K562 (cell line): ENCODE results near the gene GET4. TPM values are rescaled to one million over a fixed set of nuclear protein-coding genes. Genes with fewer than 3 reads are reported as not detected.
A peak's percentile ranks its signal among the peaks of the same experiment; 100 is the strongest.

Experiments used
- ATAC-seq: fragments of 200-7000 bp; cut with Tn5 transposase; 3 replicates; pipeline ENCODE4 v1.9.1; 2020; ENCODE audit warnings: moderate library complexity
- BruUV-seq: library from RNA; stranded (reverse); fragments of 400-500 nt; replicated peaks from 2 replicates; lab custom pipeline; 2021; lab: Mats Ljungman, UMichigan
- CTCF ChIA-PET: fragments of 300-600 bp; formaldehyde crosslinking; extraction: SDS; loops from one replicate; lab custom pipeline; 2021; ENCODE audit warnings: low intra/inter-chr PET ratio; lab: Yijun Ruan, JAX
- POLR2A ChIA-PET: fragments of 300-600, 350-650 bp; sonication (Branson Sonifier 250); formaldehyde crosslinking; extraction: SDS; loops from one replicate; lab custom pipeline; 2021; ENCODE audit warnings: antibody characterized with exemption, inconsistent platforms; lab: Yijun Ruan, JAX
- DNase-seq, 4 experiments: peaks; one replicate each; pipeline versions ENCODE4 v3.0.0 to v3.0.0-alpha.2; 2011 to 2018; ENCODE audit warnings: low spot score in 3 of 4, mixed read lengths in 3 of 4; ENCODE audit errors: extremely low read depth in 1 of 4
- FAIRE-seq: peaks from 2 replicates; lab custom pipeline; 2011; peaks lifted over from hg19 to GRCh38; lab: Jason Lieb, UNC
- H2AFZ ChIP-seq: 2 replicates; pipeline ENCODE4 v1.6.0; 2011; ENCODE audit warnings: low read depth, low read length, control low read depth, inconsistent platforms
- H3K27ac ChIP-seq: fragments of 200-600 bp; 3 replicates; pipeline ENCODE4 v1.8.0; 2011; ENCODE audit warnings: low read depth, mild to moderate bottlenecking, control low read depth, inconsistent platforms, low read length, moderate library complexity, mixed read lengths; ENCODE audit errors: extremely low read depth
- H3K27me3 ChIP-seq, 2 experiments: fragments of 300-600 bp in 1 of 2; 2 replicates in 1 of 2; 3 replicates in 1 of 2; pipeline versions ENCODE4 v1.6.0 to v1.8.0; 2011; ENCODE audit warnings: inconsistent platforms in 2 of 2, low read length in 2 of 2, mild to moderate bottlenecking in 1 of 2, mixed read lengths in 1 of 2, moderate library complexity in 1 of 2; ENCODE audit not compliant: control insufficient read depth in 2 of 2, insufficient read depth in 2 of 2
- H3K36me3 ChIP-seq: fragments of 300-600 bp; 3 replicates; pipeline ENCODE4 v1.8.0; 2011; ENCODE audit warnings: mild to moderate bottlenecking, low read length, inconsistent platforms; ENCODE audit not compliant: control insufficient read depth, insufficient read depth
- H3K4me1 ChIP-seq, 2 experiments: fragments of 200-600 bp in 1 of 2; replicated peaks in 1 of 2; 2 replicates in 1 of 2; 3 replicates in 1 of 2; pipeline versions ENCODE4 v1.5.1 to v1.8.0; 2011; ENCODE audit warnings: inconsistent platforms in 2 of 2, low read length in 2 of 2, mild to moderate bottlenecking in 1 of 2, mixed read lengths in 1 of 2, moderate library complexity in 1 of 2; ENCODE audit not compliant: control insufficient read depth in 2 of 2, insufficient read depth in 2 of 2
- H3K4me2 ChIP-seq: 2 replicates; pipeline ENCODE4 v1.6.1; 2011; ENCODE audit warnings: low read length, control low read depth, inconsistent platforms, mixed read lengths; ENCODE audit not compliant: insufficient read depth
- H3K4me3 ChIP-seq: fragments of 200-600 bp; sonication (generic), shearing (Covaris generic); 2 replicates; pipeline ENCODE4 v1.5.1; 2016; ENCODE audit warnings: control low read depth, inconsistent platforms
- H3K79me2 ChIP-seq: fragments of 200-600 bp; 3 replicates; pipeline ENCODE4 v1.8.0; 2011; ENCODE audit warnings: low read length, inconsistent platforms; ENCODE audit not compliant: control insufficient read depth, insufficient read depth
- H3K9ac ChIP-seq, 2 experiments: 2 replicates each; pipeline versions ENCODE4 v1.6.0 to v1.6.1; 2011; ENCODE audit warnings: low read depth in 2 of 2, low read length in 2 of 2, control low read depth in 1 of 2, inconsistent platforms in 1 of 2, mild to moderate bottlenecking in 1 of 2, mixed read lengths in 1 of 2; ENCODE audit not compliant: insufficient read depth in 1 of 2
- H3K9me1 ChIP-seq: one replicate; pipeline ENCODE4 v1.6.0; 2011; ENCODE audit warnings: inconsistent platforms, mild to moderate bottlenecking, low read length, moderate library complexity; ENCODE audit not compliant: control insufficient read depth, insufficient read depth
- H3K9me3 ChIP-seq: replicated peaks from 2 replicates; pipeline ENCODE4 v1.5.1; 2011; ENCODE audit warnings: low read depth, low read length, inconsistent platforms; ENCODE audit not compliant: control insufficient read depth, insufficient read depth
- H4K20me1 ChIP-seq: replicated peaks from 2 replicates; pipeline ENCODE4 v1.6.1; 2011; ENCODE audit warnings: low read length, inconsistent platforms, mixed read lengths; ENCODE audit not compliant: control insufficient read depth, insufficient read depth
- MLX ChIP-seq, 2 experiments: fragments of 450-650 bp in 1 of 2; sonication (generic) in 1 of 2; formaldehyde crosslinking; conservative IDR thresholded peaks; 2 replicates each; pipeline versions ENCODE4 v1.4.0 to v1.8.1; 2020 to 2022; ENCODE audit warnings: mild to moderate bottlenecking in 1 of 2, missing genetic modification reagents in 1 of 2
- RBFOX2 ChIP-seq: fragments of 200-400 bp; formaldehyde crosslinking; IDR thresholded peaks from 2 replicates; pipeline ENCODE4 v1.6.1; 2017; ENCODE audit warnings: low read depth, mild to moderate bottlenecking, low read length, moderate library complexity
- SREBF2 ChIP-seq: sonication (generic); formaldehyde crosslinking; IDR thresholded peaks from 2 replicates; pipeline ENCODE4 v1.4.0; 2020; ENCODE audit warnings: mild to moderate bottlenecking, missing genetic modification reagents
- SRSF1 ChIP-seq: fragments of 200-400 bp; formaldehyde crosslinking; IDR thresholded peaks from 2 replicates; pipeline ENCODE4 v1.6.1; 2017; ENCODE audit warnings: mild to moderate bottlenecking, low read depth, low read length, moderate library complexity
- TEAD1 ChIP-seq, 2 experiments: fragments of 450-650 bp in 1 of 2; sonication (generic) in 1 of 2; formaldehyde crosslinking; IDR thresholded peaks; 2 replicates each; pipeline versions ENCODE4 v1.4.0 to v1.8.0; 2020 to 2022; ENCODE audit warnings: mild to moderate bottlenecking in 2 of 2, missing genetic modification reagents in 1 of 2
- THAP12 ChIP-seq: fragments of 250-450 bp; sonication (Bioruptor Pico); IDR thresholded peaks from 2 replicates; pipeline ENCODE4 v1.9.0; 2021; ENCODE audit warnings: mild to moderate bottlenecking, inconsistent platforms
- XRCC5 ChIP-seq: fragments of 200-400 bp; formaldehyde crosslinking; IDR thresholded peaks from 2 replicates; pipeline ENCODE4 v1.6.1; 2017; ENCODE audit warnings: low read depth, mild to moderate bottlenecking, low read length
- ZBTB7A ChIP-seq: IDR thresholded peaks from 2 replicates; pipeline ENCODE4 v1.6.1; 2011; ENCODE audit warnings: low read depth, mild to moderate bottlenecking, low read length, moderate library complexity, borderline replicate concordance; ENCODE audit not compliant: control insufficient read depth
- ZKSCAN1 ChIP-seq: fragments of 150-350 bp; IDR thresholded peaks from 2 replicates; pipeline ENCODE4 v1.6.1; 2016; ENCODE audit warnings: low read depth, low read length
- ZNF184 ChIP-seq: sonication (generic); formaldehyde crosslinking; IDR thresholded peaks from 2 replicates; pipeline ENCODE4 v1.5.0; 2020; ENCODE audit warnings: missing genetic modification reagents
- ZNF311 ChIP-seq: fragments of 250-450 bp; sonication (Bioruptor Pico); IDR thresholded peaks from 2 replicates; pipeline ENCODE4 v1.4.0; 2020; ENCODE audit warnings: mild to moderate bottlenecking, moderate library complexity
- ZNF551 ChIP-seq: fragments of 250-450 bp; sonication (Bioruptor Pico); IDR thresholded peaks from 2 replicates; pipeline ENCODE4 v1.5.0; 2021; ENCODE audit warnings: mild to moderate bottlenecking, moderate library complexity
- ZNF740 ChIP-seq, 3 experiments: fragments of 200-800 bp in 1 of 3; sonication (Bioruptor generic) in 1 of 3; sonication (generic) in 1 of 3; formaldehyde crosslinking in 1 of 3; IDR thresholded peaks; 2 replicates each; pipeline versions ENCODE4 v1.6.1 to v1.8.0; 2016 to 2022; ENCODE audit warnings: mild to moderate bottlenecking in 2 of 3, missing compliant biosample characterization in 2 of 3, missing genetic modification characterization in 2 of 3, missing genetic modification reagents in 1 of 3
- ZNF79 ChIP-seq: fragments of 250-450 bp; sonication (Bioruptor Pico); IDR thresholded peaks from 2 replicates; pipeline ENCODE4 v1.4.0; 2020; ENCODE audit warnings: low read depth, mild to moderate bottlenecking, moderate library complexity
- ZSCAN29 ChIP-seq: fragments of 450-650 bp; IDR thresholded peaks from 2 replicates; pipeline ENCODE4 v1.6.1; 2017
- WGBS: fragments of 100-300 bp; shearing (Covaris generic); methylation state at CpG from one replicate; pipeline ENCODE4 v1.1.6; 2016; ENCODE audit warnings: low coverage, mixed read lengths; ENCODE audit not compliant: insufficient coverage; ENCODE audit errors: missing lambda C conversion rate; 5-methylcytosine and 5-hydroxymethylcytosine counted together
- in situ Hi-C: fragments of 300-500 bp; cut with MboI; formaldehyde crosslinking; loops from 4 replicates; pipeline ENCODE4 v1.15.0; 2018; ENCODE audit warnings: inconsistent platforms, mixed read lengths
- intact Hi-C: fragments of 100-400 bp; cut with micrococcal nuclease; formaldehyde crosslinking; loops from 2 replicates; pipeline ENCODE4 v1.14.2; 2022
- polyA plus RNA-seq, 8 experiments: library from polyadenylated mRNA; depleted of rRNA in 4 of 8; stranded (reverse) in 5 of 8; unstranded in 3 of 8; fragments of >200 nt; fragmentation: Nextera tagmentation in 2 of 8; fragmentation: Illumina TruSeq in 1 of 8; extraction: Ambion mirVana in 2 of 8; extraction: Trizol in 1 of 8; gene quantifications; 2 replicates each; pipeline versions ENCODE4 v1.2.1 to v1.2.3, GENCODE V29; 2011 to 2014; ENCODE audit warnings: inconsistent platforms in 1 of 8, missing spikeins in 1 of 8
- total RNA-seq, 7 experiments: library from RNA; depleted of rRNA in 6 of 7; stranded (reverse); fragments of >200 nt in 6 of 7; fragmentation: Illumina TruSeq in 2 of 7; extraction: Trizol in 2 of 7; gene quantifications; 2 replicates each; pipeline versions ENCODE4 v1.2.1 to v1.2.3, GENCODE V29; 2011 to 2021; ENCODE audit warnings: low replicate concordance in 1 of 7

The GET4 gene
- total and polyA plus RNA-seq, 9 of the 15 experiments (the other 6 are each of a cell fraction or from before 2014, with no cell fraction given) = 0.99 to 122 (median 40.4) TPM

- Histone ChIP-seq H3K36me3 (no peaks in the 10 kb centered on the region), H3K4me2 (peak overlapping the region; percentile 25; the same call in 1 of the 2 replicates), H3K27ac (no peak overlapping the region), H3K4me1 (peaks cover 3 to 64% of the 10 kb centered on the region in 2 experiments; a peak in 4 of 5 replicates), H2AFZ (peak overlapping the region; percentile 79), H4K20me1 (no peaks in the 10 kb centered on the region), H3K4me3 (no peak overlapping the region), H3K27me3 (peaks cover 7 to 15% of the 10 kb centered on the region in 2 experiments; a peak in 3 of 5 replicates), H3K9me1 (no peaks in the 10 kb centered on the region), H3K9me3 (no peaks in the 10 kb centered on the region), H3K9ac (peak overlapping the region in 1 of 2 experiments; percentile 68; a peak in 1 of 4 replicates), H3K79me2 (no peaks in the 10 kb centered on the region)
- in situ Hi-C loops = no loop called here
- WGBS = 37% methylated on average over 45 of the region's 58 CpGs
- intact Hi-C loops = no loop called here
- POLR2A ChIA-PET = interaction anchor here (0.6 to 1.2 kb wide), 3 partner anchors 8 to 52 kb away, joined by 3 read pairs; no protein-coding TSS in a partner anchor
- no TSS peak for BruUV-seq
- ATAC-seq (peak; percentile 54), DNase-seq (peak in 1 of 4 experiments; percentile 44), FAIRE-seq (no peak)
- CTCF ChIA-PET = interaction anchor here (0.6 kb wide), 1 partner anchor 80 kb away, joined by 4 read pairs; no protein-coding TSS in a partner anchor
- TF ChIP-seq ZNF184 (CRISPR knock-in tag) = no peak
- no peak for TF ChIP-seq ZSCAN29
- no peak for TF ChIP-seq ZNF79 (CRISPR knock-in tag)
- no peak for TF ChIP-seq THAP12
- TF ChIP-seq SRSF1 = no peak
- TF ChIP-seq ZKSCAN1 = peak; percentile 99
- TF ChIP-seq MLX (CRISPR knock-in tag; conservative IDR thresholded peaks at IDR 0.05) = no peak
- TF ChIP-seq TEAD1 (CRISPR knock-in tag; IDR thresholded peaks at IDR 0.05) = no peak
- TF ChIP-seq ZBTB7A = no peak
- no peak for TF ChIP-seq ZNF311
- TF ChIP-seq RBFOX2 = peak; percentile 20; the same call in 1 of the 2 replicates
- no peak for TF ChIP-seq XRCC5
- TF ChIP-seq ZNF740 (CRISPR knock-in tag; IDR thresholded peaks at IDR 0.05) = 0 out of 2 replicates have a peak, but pooled peaks have one; percentile 24
- TF ChIP-seq ZNF740 (tag; IDR thresholded peaks at IDR 0.05) = no peak
- TF ChIP-seq ZNF551 (CRISPR knock-in tag) = no peak
- no peak for TF ChIP-seq SREBF2
These were observed 33.3 kb downstream of the GET4 start for GRCh38 chr7:909358-910329.
